Uterus (tissue), 4 donors: ENCODE data around the gene AMH. TPM values are rescaled to one million over a fixed set of nuclear protein-coding genes. Genes with fewer than 3 reads are reported as not detected.
"Not testable (repeated sequence)": the region's sequence is repeated elsewhere in the genome, so short reads cannot be mapped to it uniquely, and the experiment has no call there.

Experiments
- DNase-seq, 2 donors: peaks; one replicate each; pipeline ENCODE4 v3.0.0-alpha.2; 2019 to 2020
- H3K27ac ChIP-seq, 2 donors: fragments of 200-600 bp; sonication (generic); 1 replicate in 1 of 2; 2 replicates in 1 of 2; pipeline ENCODE4 v1.5.1; 2016 to 2018
- H3K27me3 ChIP-seq, 2 donors: fragments of 200-600 bp; sonication (generic); one replicate each; pipeline ENCODE4 v1.5.1; 2018 to 2019; ENCODE audit warnings: control low read depth in 1 of 2
- H3K36me3 ChIP-seq, 2 donors: fragments of 200-600 bp; sonication (generic); one replicate each; pipeline ENCODE4 v1.5.1; 2019; ENCODE audit warnings: control low read depth in 1 of 2
- H3K4me1 ChIP-seq, 2 donors: fragments of 200-600 bp; sonication (generic); one replicate each; pipeline ENCODE4 v1.5.1; 2018 to 2019; ENCODE audit warnings: control low read depth in 1 of 2
- H3K4me3 ChIP-seq, 2 donors: fragments of 200-600 bp; sonication (generic); 1 replicate in 1 of 2; 2 replicates in 1 of 2; pipeline ENCODE4 v1.5.1; 2018 to 2019; ENCODE audit warnings: mild to moderate bottlenecking in 1 of 2
- H3K9me3 ChIP-seq, 2 donors: fragments of 200-600 bp; sonication (generic); one replicate each; pipeline ENCODE4 v1.5.1; 2019; ENCODE audit warnings: control low read depth in 1 of 2
- CTCF ChIP-seq, 4 experiments: fragments of 200-600 bp in 2 of 4; fragments of 450-650 bp in 2 of 4; sonication (generic) in 2 of 4; IDR thresholded peaks; one replicate each; pipeline ENCODE4 v1.5.1; 2016 to 2019; ENCODE audit warnings: antibody characterized with exemption in 4 of 4, mild to moderate bottlenecking in 2 of 4, moderate library complexity in 1 of 4
- POLR2A ChIP-seq, 2 donors: fragments of 450-650 bp; IDR thresholded peaks; one replicate each; pipeline ENCODE4 v1.6.1; 2016; ENCODE audit warnings: antibody characterized with exemption in 2 of 2, mild to moderate bottlenecking in 1 of 2, moderate library complexity in 1 of 2
- intact Hi-C: fragments of 100-400 bp; cut with DNase I; formaldehyde crosslinking; loops from one replicate; pipeline ENCODE4 v1.15.1; 2023; ENCODE audit warnings: low total_unique reads
- total RNA-seq, 4 donors: library from RNA; depleted of rRNA in 3 of 4; stranded (reverse); fragments of >200 nt in 3 of 4; gene quantifications; one replicate each; pipeline versions ENCODE4 v1.1.0 to v1.2.4, GENCODE V29; 2014 to 2023
- donor health status: DM: yes; HTN: yes; CAD: no.

The AMH gene
- total RNA-seq = 1 to 10 TPM in 1 of 4 donors, under 1 TPM in 1, not detected in 2; 0.35 to 3.5 TPM

- H3K9me3 ChIP-seq = no peaks in the 10 kb centered on the region
- peaks cover 0 to 25% of the 10 kb centered on the region in 2 donors for H3K27me3 ChIP-seq
- intact Hi-C loops = no loop called here
- H3K27ac ChIP-seq = no peak within 1 kb of the TSS
- no peak for DNase-seq
- TF ChIP-seq POLR2A (IDR thresholded peaks at IDR 0.05) (no peak), CTCF (IDR thresholded peaks at IDR 0.05) (no peak)
- H3K4me1 ChIP-seq = peaks cover 0 to 30% of the 10 kb centered on the region in 2 donors
- H3K36me3 ChIP-seq = no peaks in the 10 kb centered on the region
- no peak within 1 kb of the TSS for H3K4me3 ChIP-seq
These were observed at the start of gene AMH for GRCh38 chr19:2249010-2249866. Gene AMH, plus strand, starts transcription at chr19:2249323. Its CDS starts 10 bp downstream, at chr19:2249333.

GRCh38 chr19:2199861-2200623 lies 49.1 kb upstream of the AMH start:
- intact Hi-C loops = no loop called here
- no peak for TF ChIP-seq CTCF (IDR thresholded peaks at IDR 0.05)
- TF ChIP-seq POLR2A (IDR thresholded peaks at IDR 0.05) = no peak
- Histone ChIP-seq H3K27ac (no peak overlapping the region), H3K9me3 (no peaks in the 10 kb centered on the region), H3K4me1 (no peaks in the 10 kb centered on the region), H3K27me3 (no peaks in the 10 kb centered on the region), H3K36me3 (no peaks in the 10 kb centered on the region), H3K4me3 (no peak overlapping the region)
- DNase-seq = no peak

- H3K4me1 ChIP-seq, H3K4me3 ChIP-seq, H3K27me3 ChIP-seq, DNase-seq, intact Hi-C loops, H3K9me3 ChIP-seq, H3K36me3 ChIP-seq, H3K27ac ChIP-seq: not testable (repeated sequence)
These were observed 48.4 kb upstream of the AMH start for GRCh38 chr19:2200624-2201294.

- no peak for TF ChIP-seq CTCF (IDR thresholded peaks at IDR 0.05)
- TF ChIP-seq POLR2A (IDR thresholded peaks at IDR 0.05) = no peak
- H3K27me3 ChIP-seq = no peaks in the 10 kb centered on the region
- H3K4me3 ChIP-seq = no peak overlapping the region
- no peaks in the 10 kb centered on the region for H3K36me3 ChIP-seq
- no peaks in the 10 kb centered on the region for H3K4me1 ChIP-seq
- no peaks in the 10 kb centered on the region for H3K9me3 ChIP-seq
- DNase-seq = no peak
- intact Hi-C loops = no loop called here
- no peak overlapping the region for H3K27ac ChIP-seq
These were observed 47.5 kb upstream of the AMH start for GRCh38 chr19:2201473-2202148.

GRCh38 chr19:2202366-2202765 lies 46.8 kb upstream of the AMH start:
- H3K36me3 ChIP-seq = no peaks in the 10 kb centered on the region
- H3K27ac ChIP-seq = no peak overlapping the region
- no peak for DNase-seq
- TF ChIP-seq POLR2A (IDR thresholded peaks at IDR 0.05) = no peak
- TF ChIP-seq CTCF (IDR thresholded peaks at IDR 0.05) = no peak
- no peaks in the 10 kb centered on the region for H3K4me1 ChIP-seq
- H3K9me3 ChIP-seq = no peaks in the 10 kb centered on the region
- intact Hi-C loops = no loop called here
- H3K27me3 ChIP-seq = no peaks in the 10 kb centered on the region
- H3K4me3 ChIP-seq = no peak overlapping the region
